Type B pancreatic cell (in vitro differentiated cells): ENCODE data around the gene INSL3. TPM values are rescaled to one million over a fixed set of nuclear protein-coding genes. Genes with fewer than 3 reads are reported as not detected.

Experiments
- DNase-seq: peaks from one replicate; pipeline ENCODE4 v3.0.0; 2021; ENCODE audit warnings: mixed read lengths; ENCODE audit not compliant: unreplicated experiment; ENCODE audit errors: extremely low spot score
- H3K27ac Mint-ChIP-seq: 2 replicates; pipeline ENCODE4 v1.8.0; 2021; ENCODE audit warnings: mild to moderate bottlenecking, mixed read lengths
- H3K27me3 Mint-ChIP-seq: 2 replicates; pipeline ENCODE4 v1.8.0; 2021; ENCODE audit warnings: mixed read lengths
- H3K36me3 Mint-ChIP-seq: 2 replicates; pipeline ENCODE4 v1.8.0; 2021; ENCODE audit warnings: mixed read lengths
- H3K4me1 Mint-ChIP-seq: one replicate; pipeline ENCODE4 v1.8.0; 2021; ENCODE audit warnings: mixed read lengths; ENCODE audit not compliant: unreplicated experiment
- H3K4me3 Mint-ChIP-seq: 2 replicates; pipeline ENCODE4 v1.8.0; 2021; ENCODE audit warnings: mild to moderate bottlenecking, mixed read lengths
- H3K9me3 Mint-ChIP-seq: 2 replicates; pipeline ENCODE4 v1.8.0; 2021; ENCODE audit warnings: mixed read lengths
- CTCF ChIP-seq: fragments of 200-600 bp; sonication (generic); conservative IDR thresholded peaks from 2 replicates; pipeline ENCODE4 v1.5.0; 2021; ENCODE audit warnings: antibody characterized with exemption, mild to moderate bottlenecking
- total RNA-seq: library from RNA; stranded (reverse); gene quantifications from 2 replicates; pipeline ENCODE4 v1.2.1, GENCODE V29; 2021; ENCODE audit warnings: low replicate concordance

Gene INSL3
- total RNA-seq, 1 donor from 2014 or later: not detected

- DNase-seq: no peak
- no peaks in the 10 kb centered on the region for H3K4me1 Mint-ChIP-seq
- H3K36me3 Mint-ChIP-seq: no peaks in the 10 kb centered on the region
- TF ChIP-seq CTCF: no peak
- H3K9me3 Mint-ChIP-seq: no peaks in the 10 kb centered on the region
- no peak overlapping the region for H3K4me3 Mint-ChIP-seq
- no peak overlapping the region for H3K27ac Mint-ChIP-seq
- H3K27me3 Mint-ChIP-seq: peaks cover 4% of the 10 kb centered on the region
These were observed 27.4 kb upstream of the INSL3 start for GRCh38 chr19:17848595-17849292.

GRCh38 chr19:17847538-17848366 is 26.4 kb upstream of the INSL3 start, which contains the start of gene JAK3:
Gene JAK3, minus strand, starts transcription at chr19:17847982. Its CDS starts 3,565 bp downstream, at chr19:17844417.
- Mint-ChIP-seq H3K36me3 (no peaks in the 10 kb centered on the region), H3K27me3 (peaks cover 4% of the 10 kb centered on the region), H3K4me1 (no peaks in the 10 kb centered on the region), H3K9me3 (no peaks in the 10 kb centered on the region), H3K4me3 (peak within 1 kb of the TSS; percentile 34), H3K27ac (peak within 1 kb of the TSS; percentile 23)
- DNase-seq: peak; percentile 81
- TF ChIP-seq CTCF: no peak

- no peak for DNase-seq
- no peak overlapping the region for H3K27ac Mint-ChIP-seq
- H3K36me3 Mint-ChIP-seq: no peaks in the 10 kb centered on the region
- no peaks in the 10 kb centered on the region for H3K4me1 Mint-ChIP-seq
- TF ChIP-seq CTCF: no peak
- H3K9me3 Mint-ChIP-seq: no peaks in the 10 kb centered on the region
- H3K27me3 Mint-ChIP-seq: peaks cover 5% of the 10 kb centered on the region
- no peak overlapping the region for H3K4me3 Mint-ChIP-seq
These were observed 24.8 kb upstream of the INSL3 start for GRCh38 chr19:17846146-17846545.

GRCh38 chr19:17843908-17844490 is 22.7 kb upstream of the INSL3 start:
- TF ChIP-seq CTCF: no peak
- Mint-ChIP-seq H3K27ac (no peak overlapping the region), H3K4me1 (no peaks in the 10 kb centered on the region), H3K27me3 (peaks cover 18% of the 10 kb centered on the region), H3K36me3 (no peaks in the 10 kb centered on the region), H3K4me3 (no peak overlapping the region), H3K9me3 (no peaks in the 10 kb centered on the region)
- no peak for DNase-seq

- H3K27me3 Mint-ChIP-seq: peaks cover 21% of the 10 kb centered on the region
- H3K4me3 Mint-ChIP-seq: no peak overlapping the region
- DNase-seq: no peak
- TF ChIP-seq CTCF: no peak
- H3K36me3 Mint-ChIP-seq: no peaks in the 10 kb centered on the region
- no peaks in the 10 kb centered on the region for H3K9me3 Mint-ChIP-seq
- no peak overlapping the region for H3K27ac Mint-ChIP-seq
- H3K4me1 Mint-ChIP-seq: no peaks in the 10 kb centered on the region
These were observed 22.0 kb upstream of the INSL3 start for GRCh38 chr19:17843292-17843827.
